ENCODE measurements around the gene CTTN. TPM values are rescaled to one million over a fixed set of nuclear protein-coding genes. Genes with fewer than 3 reads are reported as not detected.

Gene CTTN
- total RNA-seq, 1 donor from 2014 or later, result 227 TPM

Other genes starting within 250 kb of the CTTN start
- 21.6 TPM for gene FADD, start 195.2 kb upstream of the CTTN start, total RNA-seq
- gene PPFIA1, start 127.8 kb upstream of the CTTN start, total RNA-seq, result 54.3 TPM